HG03354 (cell line): Measurements from ENCODE around the gene PDCD1.
"Not testable (repeated sequence)": the region's sequence is repeated elsewhere in the genome, so short reads cannot be mapped to it uniquely, and the experiment has no call there.

Experiments
- ATAC-seq: cut with Tn5 transposase; IDR thresholded peaks from one replicate; pipeline ENCODE4 v1.9.1; 2021; ENCODE audit warnings: mild to moderate bottlenecking; ENCODE audit not compliant: unreplicated experiment, poor library complexity, severe bottlenecking

The PDCD1 gene

GRCh38 chr2:241817821-241818215, 40.9 kb downstream of the PDCD1 start:
- ATAC-seq: not testable (repeated sequence)

- no peak for ATAC-seq
Observed at GRCh38 chr2:241817126-241817820, 41.4 kb downstream of the PDCD1 start.

- no peak for ATAC-seq
Observed at GRCh38 chr2:241816431-241817121, 42.1 kb downstream of the PDCD1 start.

DNA sequence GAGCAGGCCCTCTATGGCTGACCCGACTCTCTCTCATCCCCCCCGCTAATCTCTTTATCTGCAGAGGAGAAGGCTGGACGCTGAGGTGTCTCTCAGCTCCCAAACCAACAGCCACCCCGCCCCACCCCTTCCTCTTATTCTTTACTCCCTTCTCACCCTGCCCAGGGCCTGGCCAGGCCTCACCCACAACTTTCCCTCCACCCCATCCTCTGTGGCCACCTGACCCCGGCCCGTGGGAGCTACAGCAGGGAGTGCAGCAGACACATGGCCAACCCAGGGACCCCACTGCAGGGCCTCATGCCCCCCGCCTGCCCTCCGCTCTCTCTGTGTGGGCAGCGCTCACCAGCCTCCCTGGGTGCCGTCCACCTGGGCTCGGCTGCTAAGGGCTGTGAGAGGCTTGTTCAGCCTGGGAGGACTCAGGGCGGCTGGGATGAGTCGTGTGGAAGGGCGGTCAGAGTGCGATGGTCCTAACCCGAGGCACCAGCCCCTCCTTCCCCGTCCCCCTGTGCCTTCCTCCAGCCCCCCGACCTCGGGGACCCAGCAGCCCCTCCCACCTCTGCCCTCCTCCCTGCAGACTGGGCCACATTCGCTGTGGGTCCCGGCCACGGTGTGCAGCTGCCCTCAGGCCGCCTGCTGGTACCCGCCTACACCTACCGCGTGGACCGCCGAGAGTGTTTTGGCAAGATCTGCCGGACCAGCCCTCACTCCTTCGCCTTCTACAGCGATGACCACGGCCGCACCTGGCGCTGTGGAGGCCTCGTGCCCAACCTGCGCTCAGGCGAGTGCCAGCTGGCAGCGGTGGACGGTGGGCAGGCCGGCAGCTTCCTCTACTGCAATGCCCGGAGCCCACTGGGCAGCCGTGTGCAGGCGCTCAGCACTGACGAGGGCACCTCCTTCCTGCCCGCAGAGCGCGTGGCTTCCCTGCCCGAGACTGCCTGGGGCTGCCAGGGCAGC, 42.9 kb downstream of the PDCD1 start:
- ATAC-seq: no peak

- no peak for ATAC-seq
Observed at GRCh38 chr2:241814643-241815476, 43.8 kb downstream of the PDCD1 start.

DNA sequence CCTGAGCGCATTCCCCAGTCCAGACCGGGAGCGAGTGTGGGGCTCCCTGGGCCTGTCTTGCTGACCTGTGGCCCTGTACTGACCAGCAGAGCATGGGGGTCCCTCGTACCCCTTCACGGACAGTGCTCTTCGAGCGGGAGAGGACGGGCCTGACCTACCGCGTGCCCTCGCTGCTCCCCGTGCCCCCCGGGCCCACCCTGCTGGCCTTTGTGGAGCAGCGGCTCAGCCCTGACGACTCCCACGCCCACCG, 44.4 kb downstream of the PDCD1 start:
- no peak for ATAC-seq

GRCh38 chr2:241813644-241814392, 44.9 kb downstream of the PDCD1 start:
- ATAC-seq: no peak

DNA sequence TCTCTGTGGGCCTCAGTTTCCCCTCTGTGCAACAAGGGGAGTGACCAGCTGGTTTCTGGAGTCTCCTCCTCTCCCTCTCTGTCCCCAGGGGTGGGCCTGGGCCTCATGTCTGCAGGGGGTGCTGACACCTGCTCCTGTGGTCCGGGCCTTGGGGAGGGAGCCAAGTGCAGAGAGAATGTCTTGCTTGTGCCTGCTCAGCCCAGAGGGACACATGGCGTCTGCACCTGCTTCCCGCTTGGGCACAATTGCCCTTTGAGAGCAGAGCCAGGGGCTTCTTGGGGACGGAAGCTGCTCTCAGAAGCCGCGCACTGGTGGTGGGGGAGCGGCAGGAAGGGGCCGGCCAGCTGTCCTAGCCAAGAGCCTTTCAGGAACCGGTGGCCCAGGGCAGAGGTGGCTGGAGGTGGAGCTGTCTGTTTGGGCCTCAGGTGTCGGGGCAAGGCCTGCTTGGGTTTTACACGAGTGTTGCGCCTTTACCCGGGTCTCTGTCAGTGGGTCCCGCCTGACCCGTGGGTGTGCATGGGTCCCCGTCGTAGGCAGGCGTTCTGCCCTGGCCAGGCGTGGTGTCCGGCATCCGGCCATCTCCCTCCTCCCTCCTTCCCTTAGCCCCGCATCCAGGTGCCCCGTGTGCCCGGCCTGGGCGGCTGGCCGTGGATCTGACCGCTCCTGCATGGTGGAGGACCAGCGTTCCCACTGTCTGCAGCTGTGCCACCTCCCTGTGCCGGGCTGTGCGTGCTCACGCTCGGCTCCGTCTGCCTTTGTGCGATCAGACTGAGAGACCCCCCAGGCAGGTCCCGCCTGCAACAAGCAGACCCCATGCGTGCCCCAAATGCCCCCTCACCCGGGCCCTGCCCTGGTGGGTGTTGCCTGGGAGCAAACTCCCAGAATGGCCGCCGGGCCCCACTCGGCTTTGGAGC, 45.7 kb downstream of the PDCD1 start:
- no peak for ATAC-seq

- no peak for ATAC-seq
Observed at GRCh38 chr2:241811952-241812729, 46.6 kb downstream of the PDCD1 start.

GRCh38 chr2:241811201-241811951, 47.3 kb downstream of the PDCD1 start:
- ATAC-seq: no peak

GRCh38 chr2:241810307-241811200, 48.1 kb downstream of the PDCD1 start:
- no peak for ATAC-seq

DNA sequence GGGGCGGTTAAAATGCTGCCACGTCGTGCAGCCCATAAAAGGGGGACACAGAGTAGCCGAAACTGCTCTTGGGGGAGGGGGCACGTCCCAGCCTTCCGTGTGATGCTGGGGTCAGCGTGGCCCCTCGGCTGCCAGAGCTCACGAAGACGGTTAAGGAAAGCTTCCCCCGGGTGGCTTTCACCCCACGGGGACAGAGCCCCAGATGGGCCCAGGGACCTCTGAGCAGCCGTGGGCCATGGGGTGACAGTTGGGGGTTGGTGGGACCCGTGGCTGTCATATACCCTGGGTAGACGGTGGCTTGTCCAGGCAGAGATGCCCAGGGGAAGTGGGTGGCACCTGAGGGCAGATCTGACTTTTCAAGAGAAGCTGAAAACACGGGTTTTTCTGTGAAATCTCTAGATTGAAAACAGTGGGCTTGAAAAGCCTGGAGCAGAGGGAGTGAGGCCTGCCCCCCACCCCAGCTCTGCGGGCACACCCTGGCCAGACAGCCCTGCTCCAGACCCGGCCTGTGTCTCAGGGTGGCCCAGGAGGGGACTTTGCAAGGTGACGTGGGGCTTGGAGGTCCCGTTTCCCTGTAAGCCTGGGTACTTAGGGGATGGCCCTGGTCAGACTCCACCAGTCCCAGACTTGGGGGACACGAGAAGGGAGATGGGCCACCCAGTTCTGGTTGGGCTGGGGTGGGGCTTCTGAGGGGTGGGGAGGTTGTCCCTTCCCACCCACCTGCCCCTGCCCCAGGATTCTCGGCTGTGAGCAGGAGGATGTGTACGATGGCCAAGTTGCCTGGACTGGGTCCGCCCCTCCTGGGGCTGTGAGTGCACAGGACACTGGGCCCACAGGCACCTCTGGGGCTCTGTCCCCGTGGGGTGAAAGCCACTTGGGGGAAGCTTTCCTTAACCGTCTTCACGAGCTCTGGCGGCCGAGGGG, 49.0 kb downstream of the PDCD1 start:
- ATAC-seq: no peak

GRCh38 chr2:241808721-241809382, 49.8 kb downstream of the PDCD1 start, which contains the start of gene NEU4:
Gene NEU4, plus strand, starts transcription at chr2:241809193. Its CDS starts 5,292 bp downstream, at chr2:241814485.
- ATAC-seq: no peak

DNA sequence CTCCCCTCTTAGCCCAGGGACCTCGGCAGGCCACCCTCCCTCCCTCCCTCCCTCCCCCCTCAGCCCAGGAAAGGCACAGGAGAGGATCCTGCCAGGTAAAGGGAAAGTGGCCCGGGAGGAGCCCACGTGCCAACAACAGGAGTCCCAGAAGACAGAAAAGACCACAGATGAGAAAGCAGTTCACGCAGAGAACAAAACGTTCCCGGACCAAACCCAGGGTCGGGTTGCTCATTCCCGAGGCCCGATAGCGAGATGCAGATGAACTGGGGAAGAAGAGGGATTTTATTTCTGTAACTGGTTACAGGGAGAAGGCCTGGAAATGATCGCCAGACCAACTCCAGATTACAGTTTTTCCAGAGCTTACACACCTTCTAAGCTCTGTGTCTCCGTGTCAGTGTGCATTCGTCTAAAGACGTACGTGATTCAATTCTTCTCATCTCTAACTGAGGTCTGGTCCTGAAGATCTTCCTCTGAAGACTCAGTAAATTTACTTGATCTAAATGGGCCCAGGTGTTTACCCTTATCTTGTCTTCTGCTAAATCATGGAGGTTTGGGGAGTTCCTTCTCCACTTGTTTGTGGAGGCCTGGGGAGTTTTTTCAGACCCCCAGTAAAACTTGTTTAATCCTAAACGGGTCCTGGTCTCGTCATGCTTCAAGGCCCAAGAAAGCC, 50.5 kb downstream of the PDCD1 start:
- no peak for ATAC-seq
